ENCODE data around the gene TRPM1.

TRPM1 gene

GRCh38 chr15:31060429-31061140, 40.9 kb downstream of the TRPM1 start:
- FAIRE-seq: no peak
- no peak for DNase-seq (ENCODE audit: insufficient read length)
- no peak for TF ChIP-seq POLR2A (IDR thresholded peaks at IDR 0.05; ENCODE audit: low read depth, low read length)
- no peak for TF ChIP-seq TAF1 (IDR thresholded peaks at IDR 0.05; ENCODE audit: borderline replicate concordance, low read depth, low read length)
- TF ChIP-seq POLR2AphosphoS5 (IDR thresholded peaks at IDR 0.05; ENCODE audit: low read depth, low read length): no peak

DNA sequence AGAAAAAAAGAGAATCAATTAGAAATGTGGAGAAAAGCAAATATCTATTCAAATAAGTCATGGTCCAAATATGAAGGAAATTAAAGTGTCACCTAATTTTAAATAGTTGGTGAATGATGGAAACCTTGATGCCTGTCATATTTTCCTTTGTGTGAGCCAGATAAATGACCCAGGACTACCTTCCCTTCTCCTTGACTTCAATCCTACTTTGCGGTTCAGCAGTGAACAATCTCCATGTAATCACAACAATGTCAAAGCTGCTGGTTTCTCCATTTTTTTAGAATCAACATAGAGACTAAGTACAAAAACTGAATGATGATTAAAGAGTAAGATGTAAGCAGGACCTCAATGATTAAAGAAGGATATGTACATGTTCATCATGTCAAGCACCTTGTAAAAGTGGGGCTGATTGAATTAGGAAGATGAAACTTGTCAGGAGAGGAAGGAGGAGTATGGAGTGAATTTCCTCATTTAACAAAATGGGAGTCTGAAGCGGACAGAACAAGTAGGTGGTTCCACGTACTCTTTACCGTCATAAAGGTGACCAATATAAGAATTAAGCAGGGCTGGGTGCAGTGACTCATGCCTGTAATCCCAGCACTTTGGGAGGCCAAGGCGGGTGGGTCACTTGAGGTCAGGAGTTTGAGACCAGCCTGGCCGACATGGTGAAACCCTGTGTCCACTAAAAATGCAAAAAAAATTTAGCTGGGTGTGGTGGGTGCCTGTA, 43.1 kb downstream of the TRPM1 start:
- TF ChIP-seq TAF1 (IDR thresholded peaks at IDR 0.05; ENCODE audit: borderline replicate concordance, low read depth, low read length) (no peak), POLR2AphosphoS5 (IDR thresholded peaks at IDR 0.05; ENCODE audit: low read depth, low read length) (no peak)
- DNase-seq (ENCODE audit: insufficient read length): no peak
- no peak for FAIRE-seq

DNA sequence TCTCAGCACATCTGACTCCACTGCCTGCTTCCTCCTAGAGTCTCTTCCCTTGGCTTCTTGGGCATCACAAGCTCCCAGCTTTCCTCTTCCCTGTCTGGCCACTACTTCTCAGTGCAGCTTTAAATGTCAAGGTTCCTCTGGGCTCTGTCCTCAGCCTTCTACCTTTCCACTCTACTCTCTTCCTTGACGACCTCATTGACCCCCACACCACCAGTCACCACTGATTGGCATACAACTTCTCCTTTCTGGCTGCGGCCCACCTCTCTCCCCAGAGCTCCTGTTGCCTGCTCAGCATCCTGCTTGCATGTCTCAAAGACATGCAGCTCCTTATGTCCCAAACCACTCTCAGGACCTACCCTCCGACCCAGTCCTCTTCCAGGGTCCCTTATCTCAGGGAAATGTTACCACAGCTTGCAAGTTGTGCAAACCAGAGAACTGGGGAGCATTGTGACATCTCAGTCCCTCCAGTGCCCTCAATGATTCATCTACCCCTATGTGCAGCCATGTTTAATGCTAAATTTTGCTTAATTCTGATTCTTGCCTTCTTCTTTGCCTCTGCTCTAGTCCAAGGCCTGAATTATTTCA, 49.9 kb downstream of the TRPM1 start:
- TF ChIP-seq POLR2A (IDR thresholded peaks at IDR 0.05; ENCODE audit: low read depth, low read length) (no peak), TAF1 (IDR thresholded peaks at IDR 0.05; ENCODE audit: borderline replicate concordance, low read depth, low read length) (no peak), POLR2AphosphoS5 (IDR thresholded peaks at IDR 0.05; ENCODE audit: low read depth, low read length) (no peak)
- DNase-seq (ENCODE audit: insufficient read length) (no peak), FAIRE-seq (no peak)

DNA sequence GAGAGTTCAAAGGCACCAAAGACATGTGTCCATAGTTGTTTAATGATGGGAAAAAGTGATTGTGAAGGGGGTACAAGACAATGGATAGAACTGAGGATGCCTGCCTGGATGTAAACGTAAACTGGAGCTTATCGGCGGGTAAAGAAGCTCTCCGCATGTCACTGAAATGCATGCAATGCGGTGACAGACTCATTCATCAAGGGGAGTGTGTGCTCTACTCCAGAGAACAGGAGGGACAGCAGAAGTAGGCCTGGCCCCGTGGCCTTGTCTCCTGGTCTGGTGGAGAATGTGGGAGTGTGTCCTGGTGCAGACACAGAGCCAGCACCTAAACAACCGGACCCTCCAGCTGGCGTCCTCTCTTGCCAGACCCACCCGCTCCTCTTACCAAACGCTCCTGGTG, 50.6 kb downstream of the TRPM1 start:
- no peak for TF ChIP-seq POLR2AphosphoS5 (IDR thresholded peaks at IDR 0.05; ENCODE audit: low read depth, low read length)
- no peak for TF ChIP-seq TAF1 (IDR thresholded peaks at IDR 0.05; ENCODE audit: borderline replicate concordance, low read depth, low read length)
- no peak for TF ChIP-seq POLR2A (IDR thresholded peaks at IDR 0.05; ENCODE audit: low read depth, low read length)
- DNase-seq (ENCODE audit: insufficient read length): no peak
- no peak for FAIRE-seq

- DNase-seq (ENCODE audit: insufficient read length) (no peak), FAIRE-seq (no peak)
- TF ChIP-seq TAF1 (IDR thresholded peaks at IDR 0.05; ENCODE audit: borderline replicate concordance, low read depth, low read length): no peak
- no peak for TF ChIP-seq POLR2A (IDR thresholded peaks at IDR 0.05; ENCODE audit: low read depth, low read length)
- no peak for TF ChIP-seq POLR2AphosphoS5 (IDR thresholded peaks at IDR 0.05; ENCODE audit: low read depth, low read length)
Measured at GRCh38 chr15:31049682-31050615, 51.6 kb downstream of the TRPM1 start.

DNA sequence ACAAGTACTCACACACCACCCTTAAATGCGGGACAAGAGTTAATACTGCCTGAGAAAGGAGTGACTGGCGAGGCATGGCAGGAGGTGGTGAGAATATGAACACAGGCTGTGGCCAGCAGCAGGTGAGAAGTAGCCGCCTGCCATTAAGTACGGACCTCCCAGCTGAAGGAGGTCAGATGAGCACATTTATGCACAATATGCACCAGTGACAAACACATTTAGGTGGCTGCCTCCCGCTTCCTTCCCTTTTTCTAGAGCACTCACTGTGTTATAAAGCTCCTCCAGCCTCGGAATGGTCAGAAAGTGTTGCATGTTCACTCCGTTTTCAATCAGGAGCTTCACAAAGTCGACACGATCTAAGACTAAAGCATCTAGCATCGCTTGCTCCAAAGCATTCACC, 52.4 kb downstream of the TRPM1 start:
- DNase-seq (ENCODE audit: insufficient read length) (no peak), FAIRE-seq (peak; percentile 80)
- TF ChIP-seq POLR2A (IDR thresholded peaks at IDR 0.05; ENCODE audit: low read depth, low read length) (no peak), TAF1 (IDR thresholded peaks at IDR 0.05; ENCODE audit: borderline replicate concordance, low read depth, low read length) (no peak), POLR2AphosphoS5 (IDR thresholded peaks at IDR 0.05; ENCODE audit: low read depth, low read length) (no peak)

DNA sequence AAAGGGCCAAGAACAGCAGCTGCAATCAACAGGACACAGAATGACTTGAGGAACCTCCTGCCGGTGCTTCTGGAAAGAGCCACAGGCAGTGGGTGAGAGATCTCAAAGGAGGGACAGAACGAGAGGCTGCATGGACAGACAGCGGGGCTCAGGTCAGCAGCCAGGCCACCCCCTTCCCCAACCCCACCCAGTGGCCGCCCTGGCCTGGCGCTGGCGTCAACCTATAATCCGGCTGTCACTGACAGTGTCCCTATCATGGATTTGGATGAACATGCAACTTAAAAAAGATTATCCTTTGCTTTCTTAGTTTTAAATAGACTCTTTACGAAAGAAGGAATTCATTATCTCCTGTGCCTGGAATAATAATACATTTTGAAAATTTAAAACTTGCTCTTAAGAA, 54.1 kb downstream of the TRPM1 start:
- DNase-seq (ENCODE audit: insufficient read length) (no peak), FAIRE-seq (no peak)
- TF ChIP-seq POLR2AphosphoS5 (IDR thresholded peaks at IDR 0.05; ENCODE audit: low read depth, low read length) (no peak), TAF1 (IDR thresholded peaks at IDR 0.05; ENCODE audit: borderline replicate concordance, low read depth, low read length) (no peak), POLR2A (IDR thresholded peaks at IDR 0.05; ENCODE audit: low read depth, low read length) (no peak)

- FAIRE-seq: no peak
- DNase-seq (ENCODE audit: insufficient read length): no peak
- no peak for TF ChIP-seq TAF1 (IDR thresholded peaks at IDR 0.05; ENCODE audit: borderline replicate concordance, low read depth, low read length)
- no peak for TF ChIP-seq POLR2AphosphoS5 (IDR thresholded peaks at IDR 0.05; ENCODE audit: low read depth, low read length)
- no peak for TF ChIP-seq POLR2A (IDR thresholded peaks at IDR 0.05; ENCODE audit: low read depth, low read length)
Measured at GRCh38 chr15:31046759-31047359, 54.7 kb downstream of the TRPM1 start.

DNA sequence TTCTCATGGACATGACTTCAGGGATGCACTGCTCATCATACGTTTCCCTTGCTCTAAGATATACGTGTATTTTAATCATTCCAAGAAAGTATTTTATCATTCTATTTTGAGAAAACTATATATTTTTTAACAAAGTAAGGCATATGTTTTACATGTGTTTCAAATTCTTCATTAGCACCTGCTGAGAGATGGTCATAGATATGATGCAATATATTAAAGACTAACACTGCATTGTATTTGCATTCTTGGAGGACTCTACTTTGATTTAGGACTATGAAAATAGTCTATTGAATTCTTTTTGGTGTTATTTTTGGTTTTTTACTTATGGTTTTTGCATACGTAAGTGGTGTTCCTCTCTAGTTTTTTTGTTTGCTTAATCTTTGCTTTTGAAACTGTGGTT, 55.9 kb downstream of the TRPM1 start:
- FAIRE-seq (no peak), DNase-seq (ENCODE audit: insufficient read length) (no peak)
- TF ChIP-seq POLR2AphosphoS5 (IDR thresholded peaks at IDR 0.05; ENCODE audit: low read depth, low read length) (no peak), TAF1 (IDR thresholded peaks at IDR 0.05; ENCODE audit: borderline replicate concordance, low read depth, low read length) (no peak), POLR2A (IDR thresholded peaks at IDR 0.05; ENCODE audit: low read depth, low read length) (no peak)

DNA sequence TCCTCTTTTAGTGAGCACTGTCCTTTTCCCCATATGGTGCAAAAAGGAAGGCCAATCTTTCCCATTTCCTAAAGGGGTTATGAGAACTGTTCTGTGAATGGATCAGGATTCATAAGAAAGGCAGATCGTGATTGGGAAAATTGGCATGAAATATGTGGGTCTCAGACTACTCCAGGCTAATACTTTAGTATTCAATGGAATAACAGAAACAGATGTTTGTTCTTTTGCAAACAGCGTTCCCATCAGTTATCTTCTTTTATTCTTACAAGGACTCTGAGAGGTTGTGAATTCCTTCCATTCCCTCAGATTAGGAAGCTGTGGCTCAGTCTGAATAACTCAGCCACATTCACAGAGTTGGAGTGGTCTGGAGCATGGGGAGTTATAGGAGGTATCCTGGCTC, 58.8 kb downstream of the TRPM1 start:
- DNase-seq (ENCODE audit: insufficient read length) (no peak), FAIRE-seq (no peak)
- no peak for TF ChIP-seq POLR2AphosphoS5 (IDR thresholded peaks at IDR 0.05; ENCODE audit: low read depth, low read length)
- no peak for TF ChIP-seq TAF1 (IDR thresholded peaks at IDR 0.05; ENCODE audit: borderline replicate concordance, low read depth, low read length)
- TF ChIP-seq POLR2A (IDR thresholded peaks at IDR 0.05; ENCODE audit: low read depth, low read length): no peak

DNA sequence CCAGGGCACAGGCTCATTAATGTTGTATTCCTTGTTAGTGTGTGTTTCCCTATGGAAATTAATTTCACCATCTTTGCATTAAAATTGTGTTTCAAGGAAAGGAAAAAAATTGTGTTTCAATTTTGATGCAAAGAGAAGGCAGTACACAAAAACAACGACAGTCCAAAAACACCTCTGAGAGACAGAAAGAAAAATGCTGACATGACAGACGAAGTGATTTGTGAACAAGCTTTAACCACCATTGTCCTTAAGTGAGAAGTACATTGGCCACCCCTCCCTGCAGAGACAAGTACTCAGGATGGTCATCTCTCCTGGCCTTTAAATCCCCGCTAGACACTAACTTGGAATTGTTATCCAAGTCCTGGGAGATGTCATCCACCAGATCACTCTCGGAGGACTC, 59.9 kb downstream of the TRPM1 start:
- FAIRE-seq: no peak

More for the DNA sequence above, 59.9 kb downstream of the TRPM1 start:
- no peak for DNase-seq (ENCODE audit: insufficient read length)
- TF ChIP-seq TAF1 (IDR thresholded peaks at IDR 0.05; ENCODE audit: borderline replicate concordance, low read depth, low read length) (no peak), POLR2A (IDR thresholded peaks at IDR 0.05; ENCODE audit: low read depth, low read length) (no peak), POLR2AphosphoS5 (IDR thresholded peaks at IDR 0.05; ENCODE audit: low read depth, low read length) (no peak)
